SIG-M5 treated with dmso at 0.1 percent for 504 hours (cell line): ENCODE measurements around the gene ZRANB1.
"Not testable (repeated sequence)": the region's sequence is repeated elsewhere in the genome, so short reads cannot be mapped to it uniquely, and the experiment has no call there.

Source experiments
- DNase-seq: peaks from one replicate; lab custom pipeline; 2025; ENCODE audit not compliant: unreplicated experiment; lab: John Stamatoyannopoulos, UW

The ZRANB1 gene

DNA sequence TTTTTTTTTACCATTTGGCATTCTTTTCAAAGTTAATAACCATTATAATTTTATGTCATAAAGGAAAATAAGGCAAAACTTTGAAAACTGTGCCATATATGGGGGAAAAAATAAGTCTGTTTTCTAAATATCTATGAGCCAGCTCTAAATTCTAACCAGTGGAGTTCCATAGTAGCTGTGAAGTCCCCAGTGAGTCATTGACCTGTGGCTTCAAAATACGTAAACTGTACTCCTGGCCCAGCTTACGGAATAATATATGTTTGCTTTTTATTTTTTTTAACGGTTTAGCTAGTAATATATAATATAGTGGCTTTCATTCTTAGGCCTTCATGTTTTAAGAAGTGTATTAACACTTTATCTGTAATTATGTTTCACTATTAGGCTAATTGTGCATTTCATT, 20.5 kb downstream of the ZRANB1 start:
- DNase-seq, result no peak

DNA sequence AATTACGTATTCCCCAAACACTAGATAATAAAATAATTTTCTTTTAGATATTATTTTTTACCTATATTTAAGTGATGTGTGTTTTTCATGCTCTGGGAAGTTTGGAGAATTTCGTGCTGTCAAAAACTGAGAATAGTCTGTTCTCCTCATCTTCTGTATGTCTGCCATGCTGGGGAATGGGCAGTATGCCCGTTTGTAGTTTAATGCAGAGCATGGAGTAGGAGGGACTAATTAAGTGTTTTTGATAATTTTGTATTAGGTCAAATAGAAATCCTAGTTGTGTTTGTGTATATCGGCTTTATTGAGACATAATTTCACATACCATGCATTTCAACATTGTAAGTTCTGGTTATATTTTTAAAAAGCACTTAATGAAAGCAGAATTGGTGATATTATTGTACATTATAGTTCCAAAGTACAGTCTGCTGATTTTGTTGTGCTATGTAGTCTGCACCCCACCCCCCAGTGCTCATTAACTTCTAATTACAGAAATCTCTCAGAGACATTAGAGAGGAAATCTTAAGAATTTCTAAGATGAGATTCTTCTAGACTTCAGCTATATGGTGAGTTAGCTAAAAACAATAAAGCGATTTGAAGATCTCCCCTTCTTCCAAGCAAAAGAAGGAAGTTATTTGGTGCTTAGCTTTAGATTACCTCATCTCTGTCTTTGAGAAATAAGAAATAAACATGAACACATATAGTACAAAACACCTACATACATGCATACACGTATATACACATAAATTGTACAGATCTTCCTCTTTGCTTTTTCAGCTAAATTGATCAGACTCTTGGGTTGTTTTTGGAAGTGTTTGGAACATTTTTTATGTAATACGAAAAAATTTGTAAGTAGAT, 22.2 kb downstream of the ZRANB1 start:
- no peak for DNase-seq

DNA sequence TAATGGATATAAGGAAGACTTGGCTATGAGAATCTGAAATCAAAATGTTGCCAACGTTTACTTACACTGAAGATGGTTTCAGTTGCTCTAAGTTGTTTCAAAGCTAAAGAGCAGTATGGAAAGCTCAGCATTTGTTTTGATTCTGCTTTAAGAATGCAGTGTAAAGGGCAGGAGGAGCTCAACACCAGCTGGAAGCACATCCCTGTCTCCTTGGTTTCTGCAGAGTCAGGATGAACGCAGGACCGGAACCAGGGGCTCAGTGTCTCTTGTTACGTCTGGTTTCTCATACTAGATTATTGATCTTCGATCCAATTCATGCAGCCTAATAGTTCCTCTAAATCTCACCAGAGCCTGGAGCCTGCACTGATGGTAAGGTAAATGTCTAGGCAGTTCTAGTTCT, 24.1 kb downstream of the ZRANB1 start:
- no peak for DNase-seq

DNA sequence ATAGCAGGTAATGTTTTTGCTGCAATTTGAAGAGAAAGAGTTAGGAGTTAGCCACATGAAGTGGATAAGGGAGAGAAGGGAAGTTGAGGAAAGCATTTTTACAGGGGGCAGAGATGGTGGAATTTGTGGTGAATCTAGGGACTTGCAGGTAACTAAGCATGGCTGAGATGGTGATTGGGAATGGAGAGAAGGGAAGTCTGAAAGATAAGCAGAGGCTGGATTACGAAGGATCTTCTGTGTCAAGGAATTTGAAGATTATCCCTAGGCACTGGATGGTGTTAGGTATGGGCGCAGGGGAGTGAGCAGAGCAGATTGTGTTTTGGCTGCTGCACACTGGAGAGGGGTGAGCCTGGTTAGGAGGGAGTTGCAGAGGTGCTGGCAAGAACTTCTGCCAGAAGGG, 25.3 kb downstream of the ZRANB1 start:
- no peak for DNase-seq

DNA sequence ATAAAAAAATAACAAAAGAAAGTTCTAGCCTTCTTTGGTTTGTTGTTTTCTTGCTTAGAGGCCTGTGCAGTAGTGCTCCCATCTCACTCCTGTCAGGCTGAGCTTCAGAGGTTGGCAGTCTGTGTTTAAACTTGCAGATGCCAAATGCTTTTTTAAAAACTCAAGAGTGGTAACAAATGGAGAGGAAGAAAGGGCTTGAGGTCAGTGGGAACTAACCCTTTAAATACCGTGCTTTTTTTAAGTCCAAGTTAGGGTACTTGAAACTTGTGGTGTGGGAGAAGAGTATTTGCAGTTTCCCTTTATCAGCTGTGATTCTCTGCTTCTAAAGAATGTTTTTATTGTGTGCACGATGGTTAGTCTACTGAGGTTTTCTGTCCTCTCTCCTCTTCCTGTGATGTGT, 29.4 kb downstream of the ZRANB1 start:
- DNase-seq, result no peak

DNA sequence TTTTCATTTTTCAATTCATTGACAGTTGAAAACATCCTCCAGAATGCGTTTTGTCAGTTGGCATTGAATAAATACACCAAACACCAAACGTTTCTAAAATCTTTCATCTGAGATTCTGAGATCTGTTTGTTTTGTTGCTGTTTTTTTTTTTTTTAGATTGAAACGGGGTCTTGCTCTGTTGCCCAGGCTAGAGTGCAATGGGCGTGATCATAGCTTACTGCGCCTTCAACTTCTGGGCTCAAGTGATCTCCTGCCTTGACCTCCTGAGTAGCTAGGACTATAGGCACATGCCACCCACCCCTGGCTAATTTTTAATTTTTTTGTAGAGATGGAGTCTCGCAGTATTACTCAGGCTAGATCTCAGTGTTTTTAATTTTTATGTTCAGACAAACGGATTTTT, 30.7 kb downstream of the ZRANB1 start:
- DNase-seq, result no peak

DNA sequence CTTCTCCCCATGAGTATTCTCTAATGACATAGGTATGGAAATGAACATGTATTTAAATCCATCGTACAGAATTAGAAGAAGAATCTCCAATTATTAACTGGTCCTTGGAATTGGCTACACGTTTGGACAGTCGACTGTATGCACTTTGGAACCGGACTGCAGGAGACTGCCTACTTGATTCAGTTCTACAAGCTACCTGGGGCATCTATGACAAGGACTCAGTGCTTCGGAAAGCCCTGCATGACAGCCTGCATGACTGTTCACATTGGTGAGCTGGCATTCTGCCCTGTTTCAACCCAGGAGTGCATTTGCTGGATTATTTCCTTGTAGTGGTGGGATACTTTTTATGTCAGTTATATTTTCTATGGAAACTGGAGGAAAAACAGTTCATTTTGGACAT, 32.2 kb downstream of the ZRANB1 start:
- no peak for DNase-seq

DNA sequence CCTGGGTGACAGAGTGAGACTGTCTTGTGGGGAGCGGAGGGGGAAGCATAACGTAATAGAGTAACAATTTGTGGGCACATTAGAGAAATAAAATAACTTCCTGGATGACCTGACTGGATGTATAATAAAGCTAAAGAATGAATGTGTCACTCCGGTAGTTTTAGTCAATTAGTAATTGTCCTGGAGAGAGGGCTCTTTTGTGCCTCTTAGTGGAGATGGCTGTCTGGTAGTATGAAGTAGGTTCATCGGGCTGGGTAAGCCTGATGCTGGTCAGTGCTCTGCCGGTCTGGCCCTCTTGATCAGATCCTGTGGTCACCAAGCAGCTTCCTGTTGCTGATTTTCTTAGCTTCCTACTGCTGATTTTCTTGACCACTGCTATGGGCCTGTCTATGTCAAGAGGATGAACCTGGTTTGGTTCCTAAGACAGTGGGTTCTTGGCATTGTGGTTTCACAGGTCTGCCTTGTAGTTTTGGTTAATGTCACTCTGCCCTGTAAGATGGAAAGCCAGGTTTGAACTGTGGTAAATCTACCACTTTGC, 34.1 kb downstream of the ZRANB1 start:
- DNase-seq, result no peak

DNA sequence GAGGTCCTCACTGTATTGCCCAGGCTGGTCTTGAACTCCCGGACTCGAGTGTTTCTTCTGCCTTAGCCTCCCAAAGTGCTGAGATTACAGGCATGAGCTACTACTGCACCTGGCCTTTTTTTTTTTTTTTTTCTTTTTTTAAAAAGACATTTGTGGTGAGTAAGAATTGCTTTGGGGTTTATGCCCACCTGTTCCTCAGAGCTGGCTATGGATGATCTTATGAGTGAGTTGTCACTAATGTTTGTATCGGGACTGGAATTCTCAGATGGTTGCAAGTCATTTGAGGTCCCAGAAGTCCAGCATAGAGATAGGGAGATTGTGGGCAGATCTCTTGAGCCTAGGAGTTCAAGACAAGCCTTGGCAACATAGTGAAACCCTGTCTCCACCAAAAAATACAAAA, 35.2 kb downstream of the ZRANB1 start:
- DNase-seq, result no peak

DNA sequence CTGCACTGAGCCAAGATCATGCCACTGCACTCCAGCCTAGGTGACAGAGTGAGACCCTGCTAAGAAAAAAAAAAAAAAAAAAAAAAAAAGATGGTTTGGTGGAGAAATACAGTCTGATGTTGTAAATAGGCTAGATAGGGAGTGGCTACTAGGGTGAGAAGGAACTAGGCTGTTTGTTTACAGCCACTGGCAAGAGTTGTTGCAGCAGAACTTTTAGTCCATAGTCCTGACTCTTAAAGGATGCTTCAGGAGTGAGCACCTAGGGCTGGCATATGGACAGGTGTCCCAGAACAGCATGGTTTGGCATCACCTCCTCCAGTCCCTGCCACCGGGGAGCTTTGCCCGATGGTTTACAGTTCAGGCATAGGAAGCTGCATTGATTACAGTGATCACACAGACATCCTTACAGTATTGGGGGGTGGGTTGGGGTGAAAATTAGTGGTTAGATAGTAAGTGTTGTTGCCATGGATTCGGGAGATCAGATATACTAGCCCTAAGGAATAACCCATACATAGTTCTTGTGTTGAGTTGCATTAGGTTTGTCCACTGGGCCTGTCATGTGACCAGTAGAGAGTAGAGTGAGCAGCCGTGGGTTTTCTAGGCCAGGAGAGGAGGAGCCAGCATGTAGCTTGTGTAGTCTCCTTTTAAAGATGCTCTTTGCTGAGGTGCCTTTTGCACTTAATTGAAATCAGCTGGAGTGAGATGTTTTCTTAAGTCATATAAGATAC, 35.9 kb downstream of the ZRANB1 start:
- no peak for DNase-seq

DNA sequence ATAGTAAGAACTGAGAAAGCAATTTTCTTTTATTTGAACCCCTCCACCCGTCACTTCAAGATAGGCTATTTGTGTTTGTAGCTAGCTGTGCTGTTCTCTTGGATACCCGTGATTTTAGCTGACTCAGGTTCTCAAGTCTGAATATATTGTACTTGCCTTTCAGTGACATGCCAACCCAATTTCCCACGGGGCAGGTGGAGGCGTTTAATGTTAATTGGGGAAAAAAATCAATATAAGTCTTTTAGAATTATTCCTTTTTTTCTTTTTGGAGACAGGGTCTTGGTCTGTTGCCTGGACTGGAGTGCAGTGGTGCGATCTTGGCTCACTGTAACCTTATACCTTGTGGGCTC, 36.4 kb downstream of the ZRANB1 start:
- no peak for DNase-seq

DNA sequence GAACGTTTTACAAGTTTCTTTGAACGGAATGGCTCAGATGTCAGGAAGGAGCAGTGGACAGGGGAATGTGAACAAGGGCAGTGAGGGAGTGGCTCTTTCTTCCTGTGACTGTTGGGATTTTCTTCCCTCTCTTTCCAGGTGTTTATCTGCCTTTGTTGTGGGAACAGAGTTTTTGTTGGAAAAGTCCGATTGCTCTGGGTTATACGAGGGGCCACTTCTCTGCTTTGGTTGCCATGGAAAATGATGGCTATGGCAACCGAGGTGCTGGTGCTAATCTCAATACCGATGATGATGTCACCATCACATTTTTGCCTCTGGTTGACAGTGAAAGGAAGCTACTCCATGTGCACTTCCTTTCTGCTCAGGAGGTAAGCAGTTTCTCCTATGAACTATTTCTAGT, 41.4 kb downstream of the ZRANB1 start:
- no peak for DNase-seq

DNA sequence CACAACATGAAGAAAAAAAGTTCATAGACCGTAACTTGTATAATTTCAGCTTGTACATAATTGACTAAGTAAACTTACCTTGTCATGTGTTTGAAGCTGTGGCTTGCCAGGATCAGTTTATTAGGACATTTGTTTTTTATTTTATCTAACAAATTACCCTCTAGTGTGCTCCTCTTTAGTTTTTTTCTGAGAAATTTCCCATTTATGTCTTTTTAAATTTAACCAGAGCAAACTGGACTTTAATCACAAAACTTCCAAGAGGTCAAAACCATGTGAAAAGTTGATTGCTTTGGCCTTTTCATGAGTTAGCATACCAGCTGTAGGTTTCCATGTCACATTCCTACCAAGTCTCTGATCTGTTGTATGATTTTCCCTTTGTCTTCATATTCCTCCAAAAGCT, 42.5 kb downstream of the ZRANB1 start:
- DNase-seq, result no peak

DNA sequence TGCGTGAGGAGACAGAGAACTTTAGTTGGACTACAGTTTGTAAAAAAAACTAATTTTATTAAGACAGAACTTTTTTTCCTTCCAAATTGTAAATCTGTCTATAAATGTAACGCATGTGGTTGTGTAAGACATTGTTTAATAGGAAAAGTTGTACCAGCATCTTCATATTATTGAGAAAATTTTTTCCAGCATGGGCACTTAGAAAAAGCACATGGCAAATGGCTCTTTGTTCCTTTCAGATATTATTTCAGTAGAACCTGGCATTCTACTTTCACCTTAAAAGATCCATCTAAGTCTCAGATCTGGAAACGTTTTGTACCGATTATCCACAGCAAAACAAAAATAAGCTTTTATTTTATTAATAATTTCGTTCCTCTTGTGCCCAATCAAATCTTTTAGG, 43.2 kb downstream of the ZRANB1 start:
- DNase-seq, result no peak

DNA sequence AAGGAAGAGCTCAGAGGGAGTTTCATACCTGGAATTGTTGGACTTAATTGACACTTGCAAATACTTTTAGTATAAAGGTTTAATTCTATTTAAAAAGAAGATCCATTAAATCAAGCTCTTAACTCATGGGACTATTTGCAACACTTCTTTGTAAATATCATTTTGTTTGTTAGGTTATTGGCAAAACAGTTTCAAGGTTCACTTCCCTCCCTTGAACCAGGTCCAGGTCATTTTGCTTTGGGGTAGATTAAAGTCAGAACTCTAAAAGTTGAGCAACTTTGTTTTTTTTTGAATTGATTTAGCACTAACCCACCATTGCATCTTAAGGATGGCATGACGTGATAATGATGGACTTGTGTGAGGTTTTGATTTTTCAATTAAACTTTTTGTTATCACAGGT, 45.9 kb downstream of the ZRANB1 start:
- no peak for DNase-seq

DNA sequence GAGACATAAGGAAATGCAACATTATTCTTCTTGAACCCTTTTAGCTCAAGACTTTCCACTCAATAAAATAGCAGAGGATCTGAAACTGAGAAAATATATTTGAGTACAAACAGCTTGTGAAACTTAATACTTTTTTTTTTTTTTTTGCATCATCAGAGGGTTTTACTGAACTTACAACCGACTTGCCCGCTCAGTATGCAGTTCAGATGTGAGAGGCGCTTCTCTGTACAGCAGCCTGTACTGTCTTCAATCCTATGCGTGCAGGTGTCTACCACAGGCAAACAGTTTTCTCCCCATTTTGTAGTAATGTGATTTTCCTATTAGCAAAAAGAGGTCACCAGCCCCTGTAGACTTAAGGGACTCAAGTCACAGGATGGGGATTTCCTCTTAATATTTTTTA, 46.8 kb downstream of the ZRANB1 start:
- not testable (repeated sequence) for DNase-seq

DNA sequence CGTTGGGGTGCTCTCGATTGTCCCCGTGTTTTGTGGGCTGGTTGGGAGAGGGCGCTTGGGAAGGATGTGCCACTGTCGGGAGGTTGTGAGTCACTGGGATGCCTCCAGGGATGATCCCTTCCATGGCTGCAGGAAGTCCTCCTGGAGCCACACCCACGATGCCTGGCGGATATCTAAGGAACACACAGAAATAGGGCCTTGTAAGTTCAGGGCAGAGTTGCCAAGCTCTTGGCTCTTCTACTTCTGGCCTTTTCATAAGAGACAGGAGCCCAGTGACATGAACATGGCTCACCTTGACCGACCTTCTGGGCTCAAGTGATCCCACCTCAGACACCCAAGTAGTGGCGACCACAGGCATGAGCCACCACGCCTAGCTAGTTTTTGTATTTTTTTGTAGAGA, 47.6 kb downstream of the ZRANB1 start:
- no peak for DNase-seq

DNA sequence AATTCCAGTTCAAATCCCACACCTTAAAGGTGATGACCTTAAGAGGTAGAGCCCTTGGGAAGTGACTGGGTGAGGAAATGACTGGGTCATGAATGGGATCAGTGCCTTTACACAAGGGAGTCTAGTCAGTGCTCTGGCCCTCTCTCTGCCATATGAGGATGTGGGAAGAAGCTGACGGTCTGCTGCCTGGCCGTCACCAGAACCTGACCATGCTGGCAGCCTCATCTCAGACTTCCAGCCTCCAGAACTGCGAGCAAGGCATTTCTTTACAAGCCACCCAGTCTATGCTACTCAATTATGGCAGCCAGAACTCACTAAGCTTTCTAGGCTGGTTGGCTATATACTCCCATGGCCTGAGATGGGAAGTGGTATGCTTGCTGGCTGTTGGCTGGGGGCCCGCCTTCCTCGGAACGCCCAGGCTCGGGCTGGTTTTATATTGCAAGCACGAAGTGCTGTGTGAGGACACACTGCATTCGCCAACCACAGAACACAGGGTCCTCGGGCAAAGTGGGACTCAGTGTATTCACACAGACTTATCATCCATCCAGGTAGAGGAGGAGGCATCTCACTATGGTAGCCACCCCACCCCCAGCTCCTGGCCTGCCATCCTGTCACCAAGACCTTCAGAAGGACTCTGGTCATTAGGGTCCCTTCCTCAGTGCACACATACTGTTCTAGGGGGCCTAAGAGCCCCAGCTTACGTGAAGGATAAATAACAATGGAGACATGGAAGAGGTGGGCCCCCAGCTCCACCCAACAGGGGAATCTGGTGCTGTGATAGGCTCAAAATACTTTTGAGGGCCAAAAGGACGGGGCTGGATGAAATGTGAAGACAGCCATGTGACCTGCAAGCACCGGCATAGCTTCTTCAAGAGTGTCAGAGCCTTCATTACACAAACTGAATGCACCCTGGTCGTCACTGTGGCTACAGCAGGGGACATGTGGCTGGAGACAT, 49.0 kb downstream of the ZRANB1 start:
- no peak for DNase-seq

DNA sequence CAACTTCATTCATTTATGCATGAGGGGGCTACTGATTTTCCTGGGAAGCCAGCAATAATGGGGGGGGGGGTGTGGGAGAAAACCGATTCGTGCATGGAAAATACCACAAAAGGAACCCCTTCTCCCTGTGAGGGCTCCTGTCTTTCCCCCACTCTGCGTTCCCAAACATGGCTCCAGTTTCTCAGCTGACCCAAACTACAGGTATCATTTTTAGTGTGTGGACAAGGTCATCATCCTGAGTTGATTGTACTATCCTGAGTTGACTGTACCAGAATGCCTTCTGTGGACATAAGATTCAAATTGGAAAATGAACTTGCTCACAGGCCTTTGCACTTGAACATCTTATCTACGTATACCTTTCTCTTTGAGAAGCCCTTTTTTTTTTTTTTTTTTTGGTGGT, 49.9 kb downstream of the ZRANB1 start:
- DNase-seq, result no peak

DNA sequence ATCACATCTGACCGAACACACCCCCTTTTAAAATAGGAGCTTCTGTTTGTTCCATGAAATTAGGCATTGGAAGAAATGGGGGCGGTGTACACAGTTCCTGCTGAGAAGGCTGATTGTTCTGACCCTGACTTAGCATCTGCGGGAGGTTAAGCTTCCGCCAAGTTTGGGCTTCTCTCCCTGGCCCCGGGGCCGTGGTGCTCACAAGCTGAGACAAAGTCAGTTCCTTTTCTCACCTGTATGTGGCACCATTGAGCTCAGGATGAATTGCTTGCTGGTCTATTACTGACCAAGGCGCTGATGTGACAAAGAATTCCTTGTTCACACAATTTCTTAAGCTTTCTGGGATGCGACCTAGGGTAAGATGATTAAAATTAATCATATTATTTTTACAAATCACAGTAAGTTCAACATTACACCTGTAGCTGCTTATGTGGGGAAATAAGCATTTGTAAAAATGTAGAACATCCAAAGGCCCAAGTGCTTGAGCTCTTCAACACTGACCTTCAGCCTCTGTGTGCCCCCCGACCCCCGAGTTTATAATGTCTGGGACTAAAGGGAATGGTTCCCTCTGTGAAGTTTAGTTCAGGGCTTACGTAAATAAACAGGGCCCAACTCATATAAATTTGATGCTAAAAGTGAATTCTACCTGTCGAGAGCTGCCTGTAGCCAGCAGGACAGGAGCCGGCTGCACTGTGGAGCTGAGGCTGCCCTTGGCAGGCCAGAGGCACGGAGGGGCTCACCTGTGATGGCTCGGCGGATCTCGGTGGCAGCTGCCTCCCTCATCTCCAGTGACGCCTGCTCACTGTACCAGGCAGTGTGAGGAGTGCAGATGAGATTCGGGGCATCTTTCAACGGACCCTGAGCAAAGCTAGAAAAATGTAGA, 50.8 kb downstream of the ZRANB1 start:
- DNase-seq, result no peak
